Measurements from ENCODE around the gene MLLT3. TPM values are rescaled to one million over a fixed set of nuclear protein-coding genes. Genes with fewer than 3 reads are reported as not detected.
A peak's percentile ranks its signal among the peaks of the same experiment; 100 is the strongest.

The MLLT3 gene
- total and polyA plus RNA-seq, 2 of the 8 experiments (the other 6 are each of a cell fraction or from before 2014, with no cell fraction given) = 5.9 to 9.6 TPM

DNA sequence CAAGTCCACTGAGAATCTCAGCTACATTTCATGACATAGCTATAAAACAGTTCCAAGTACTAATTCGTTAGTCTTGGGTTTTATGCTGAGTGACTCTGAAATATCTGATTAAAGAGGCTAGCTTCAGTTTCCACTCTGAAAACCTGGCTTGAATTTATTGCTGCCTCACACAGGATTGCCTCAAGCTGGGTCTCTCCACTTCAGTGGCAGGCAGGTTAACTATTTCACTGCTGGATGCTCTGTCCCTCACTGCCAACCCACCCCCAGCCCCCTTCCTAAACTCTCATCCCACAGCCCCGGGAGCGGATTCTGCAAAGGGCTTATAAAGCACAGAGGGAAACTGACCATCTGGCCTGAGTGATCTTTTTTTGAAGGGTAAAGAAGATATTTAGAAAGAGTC, 318.3 kb downstream of the MLLT3 start:
- Histone ChIP-seq H2AK5ac (ENCODE audit: low read depth, low read length) (no peak overlapping the region), H4K20me1 (replicated peaks in 1 of 2; ENCODE audit: control insufficient read depth in 1 of 2, insufficient read depth in 2 of 2, low read length in 2 of 2) (no peaks in the 10 kb centered on the region), H3K27me3 (replicated peaks in 1 of 4; ENCODE audit: control insufficient read depth in 3 of 4, extremely low read depth in 1 of 4, insufficient read depth in 3 of 4, low read length in 3 of 4) (0 out of 7 replicates have a peak, but pooled peaks cover 0 to 2% (median 0%) of the 10 kb centered on the region in 4 experiments), H4K8ac (ENCODE audit: extremely low read depth, insufficient read depth, low read length) (no peak overlapping the region), H4K5ac (ENCODE audit: insufficient read length, low read depth, low read length) (peak overlapping the region; percentile 81), H3K36me3 (ENCODE audit: control insufficient read depth in 2 of 4, insufficient read depth in 4 of 4, low read length in 3 of 4) (no peaks in the 10 kb centered on the region), H4K91ac (replicated peaks; ENCODE audit: insufficient read length, low read length) (peak overlapping the region; percentile 92), H3K4me1 (replicated peaks in 1 of 4; ENCODE audit: control insufficient read depth in 3 of 4, insufficient read depth in 4 of 4, low read length in 3 of 4) (peaks cover 6 to 37% (median 28%) of the 10 kb centered on the region in 4 experiments; a peak in 6 of 7 replicates), H3K56ac (replicated peaks; ENCODE audit: insufficient read length, low read depth, low read length) (peak overlapping the region; percentile 5), H3K9me3 (ENCODE audit: insufficient read depth in 2 of 2, low read depth in 1 of 2, low read length in 1 of 2) (no peaks in the 10 kb centered on the region), H2BK120ac (replicated peaks; ENCODE audit: low read depth, low read length) (peak overlapping the region; percentile 93), H3K4me3 (ENCODE audit: extremely low read depth in 1 of 4, insufficient read depth in 2 of 4, low read depth in 3 of 4, low read length in 4 of 4) (peak overlapping the region in 1 of 4 experiments; percentile 39; a peak in 2 of 8 replicates), H3K14ac (ENCODE audit: insufficient read length) (no peak overlapping the region), H2BK15ac (ENCODE audit: low read length) (no peak overlapping the region), H3K27ac (ENCODE audit: low read depth, low read length) (no peak overlapping the region), H2BK12ac (ENCODE audit: low read depth, low read length) (peak overlapping the region; percentile 45; the same call in 1 of the 2 replicates), H2AFZ (ENCODE audit: low read length) (no peak overlapping the region), H3K4ac (replicated peaks; ENCODE audit: insufficient read length, low read depth, low read length) (peak overlapping the region; percentile 20), H3K23me2 (ENCODE audit: low read depth, low read length) (no peaks in the 10 kb centered on the region), H3K79me2 (ENCODE audit: control insufficient read depth in 1 of 2, insufficient read depth in 2 of 2, low read length in 2 of 2) (no peaks in the 10 kb centered on the region), H3K4me2 (ENCODE audit: insufficient read depth in 1 of 2, low read depth in 2 of 2, low read length in 2 of 2) (peak overlapping the region; percentile 49 to 64), H3K9ac (replicated peaks in 1 of 4; ENCODE audit: extremely low read depth in 1 of 4, low read depth in 3 of 4, low read length in 3 of 4) (0 out of 7 replicates have a peak overlapping the region, but pooled peaks of 1 of the 4 experiments have one; percentile 1), H3K18ac (ENCODE audit: extremely low read depth, low read length) (peak overlapping the region; percentile 79), H3K79me1 (ENCODE audit: low read depth, low read length) (no peaks in the 10 kb centered on the region), H2BK5ac (ENCODE audit: low read depth, low read length) (peak overlapping the region; percentile 82; the same call in 1 of the 2 replicates), H2BK20ac (ENCODE audit: low read length) (peak overlapping the region; percentile 95), H3K23ac (ENCODE audit: insufficient read length) (no peak overlapping the region)
- whole genome bisulfite sequencing, 2 experiments (ENCODE audit: extremely low coverage in 1 of 2, insufficient coverage in 1 of 2, insufficient read length in 1 of 2, insufficient replicate concordance in 2 of 2, low coverage in 1 of 2, low lambda C conversion rate in 2 of 2, missing lambda C conversion rate in 1 of 2) = 37% methylated on average over 3 of the region's 3 CpGs; no CpG with 5 or more reads in 1 of the 2 experiments
- FAIRE-seq = peak; percentile 76
- POLR2A ChIA-PET (ENCODE audit: partially characterized antibody) = no interaction called here
- DNase-seq (ENCODE audit: low read depth in 1 of 2, low spot score in 2 of 2) = no peak
- CTCF ChIA-PET (ENCODE audit: partially characterized antibody) = interaction anchor here (0.6 to 0.8 kb wide), 2 partner anchors 51 to 357 kb away, joined by 3 to 4 read pairs; no protein-coding TSS in a partner anchor
- TF ChIP-seq PHF8 (conservative IDR thresholded peaks at IDR 0.05; ENCODE audit: low read depth, low read length) (no peak), TAF1 (IDR thresholded peaks at IDR 0.05; ENCODE audit: low read depth, low read length) (no peak), BCL11A (IDR thresholded peaks at IDR 0.05; ENCODE audit: low read depth in 2 of 2, low read length in 2 of 2) (no peak), KDM5A (IDR thresholded peaks at IDR 0.05; ENCODE audit: low read length) (no peak), CHD2 (IDR thresholded peaks at IDR 0.05; ENCODE audit: low read length) (no peak), RXRA (IDR thresholded peaks at IDR 0.05; ENCODE audit: insufficient read depth, low read depth, low read length) (no peak), MAFK (IDR thresholded peaks at IDR 0.05; ENCODE audit: low read depth, low read length) (no peak), TBP (IDR thresholded peaks at IDR 0.05; ENCODE audit: low read depth, low read length) (no peak)
- TF ChIP-seq, protein P1, sequence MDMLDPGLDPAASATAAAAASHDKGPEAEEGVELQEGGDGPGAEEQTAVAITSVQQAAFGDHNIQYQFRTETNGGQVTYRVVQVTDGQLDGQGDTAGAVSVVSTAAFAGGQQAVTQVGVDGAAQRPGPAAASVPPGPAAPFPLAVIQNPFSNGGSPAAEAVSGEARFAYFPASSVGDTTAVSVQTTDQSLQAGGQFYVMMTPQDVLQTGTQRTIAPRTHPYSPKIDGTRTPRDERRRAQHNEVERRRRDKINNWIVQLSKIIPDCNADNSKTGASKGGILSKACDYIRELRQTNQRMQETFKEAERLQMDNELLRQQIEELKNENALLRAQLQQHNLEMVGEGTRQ (IDR thresholded peaks at IDR 0.05; ENCODE audit: low read length) = no peak
- TF ChIP-seq, protein P2, sequence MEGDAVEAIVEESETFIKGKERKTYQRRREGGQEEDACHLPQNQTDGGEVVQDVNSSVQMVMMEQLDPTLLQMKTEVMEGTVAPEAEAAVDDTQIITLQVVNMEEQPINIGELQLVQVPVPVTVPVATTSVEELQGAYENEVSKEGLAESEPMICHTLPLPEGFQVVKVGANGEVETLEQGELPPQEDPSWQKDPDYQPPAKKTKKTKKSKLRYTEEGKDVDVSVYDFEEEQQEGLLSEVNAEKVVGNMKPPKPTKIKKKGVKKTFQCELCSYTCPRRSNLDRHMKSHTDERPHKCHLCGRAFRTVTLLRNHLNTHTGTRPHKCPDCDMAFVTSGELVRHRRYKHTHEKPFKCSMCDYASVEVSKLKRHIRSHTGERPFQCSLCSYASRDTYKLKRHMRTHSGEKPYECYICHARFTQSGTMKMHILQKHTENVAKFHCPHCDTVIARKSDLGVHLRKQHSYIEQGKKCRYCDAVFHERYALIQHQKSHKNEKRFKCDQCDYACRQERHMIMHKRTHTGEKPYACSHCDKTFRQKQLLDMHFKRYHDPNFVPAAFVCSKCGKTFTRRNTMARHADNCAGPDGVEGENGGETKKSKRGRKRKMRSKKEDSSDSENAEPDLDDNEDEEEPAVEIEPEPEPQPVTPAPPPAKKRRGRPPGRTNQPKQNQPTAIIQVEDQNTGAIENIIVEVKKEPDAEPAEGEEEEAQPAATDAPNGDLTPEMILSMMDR (IDR thresholded peaks at IDR 0.05; ENCODE audit: control extremely low read depth in 1 of 3, insufficient read depth in 1 of 3, low read depth in 1 of 3, low read length in 3 of 3) = no peak

Data from H1 (cell line).